Prostate gland (tissue), 2 donors: ENCODE results near the gene FASLG.

ENCODE experiments used
- CTCF ChIP-seq, 4 experiments: fragments of 200-600 bp in 2 of 4; fragments of 450-650 bp in 2 of 4; sonication (generic) in 2 of 4; IDR thresholded peaks; 1 replicate in 3 of 4; 2 replicates in 1 of 4; pipeline ENCODE4 v1.5.1; 2016 to 2019; ENCODE audit warnings: antibody characterized with exemption in 4 of 4, mild to moderate bottlenecking in 2 of 4, moderate library complexity in 2 of 4
- POLR2A ChIP-seq: fragments of 450-650 bp; IDR thresholded peaks from one replicate; pipeline ENCODE4 v1.6.1; 2016; ENCODE audit warnings: antibody characterized with exemption, mild to moderate bottlenecking

- TF ChIP-seq CTCF (IDR thresholded peaks at IDR 0.05) (no peak), POLR2A (no peak)
Measured at GRCh38 chr1:172626845-172627244, 32.1 kb upstream of the FASLG start.
